ENCODE results near the gene OR2T2.
A peak's percentile ranks its signal among the peaks of the same experiment; 100 is the strongest.
"Not testable (repeated sequence)": the region's sequence is repeated elsewhere in the genome, so short reads cannot be mapped to it uniquely, and the experiment has no call there.

OR2T2 gene

GRCh38 chr1:248433811-248434415 lies 11.5 kb upstream of the OR2T2 start:
- not testable (repeated sequence) for FAIRE-seq; DNase-seq (ENCODE audit: insufficient read length, low spot score)

- not testable (repeated sequence) for FAIRE-seq; DNase-seq (ENCODE audit: insufficient read length, low spot score)
These were observed 10.5 kb upstream of the OR2T2 start for GRCh38 chr1:248434913-248435312.

- not testable (repeated sequence) for FAIRE-seq; DNase-seq (ENCODE audit: insufficient read length, low spot score)
These were observed 9.1 kb upstream of the OR2T2 start for GRCh38 chr1:248436303-248436702.

GRCh38 chr1:248438668-248439067 lies 6.8 kb upstream of the OR2T2 start:
- not testable (repeated sequence) for DNase-seq (ENCODE audit: insufficient read length, low spot score); FAIRE-seq

- not testable (repeated sequence) for FAIRE-seq; DNase-seq (ENCODE audit: insufficient read length, low spot score)
These were observed 6.2 kb upstream of the OR2T2 start for GRCh38 chr1:248439283-248439682.

- not testable (repeated sequence) for FAIRE-seq; DNase-seq (ENCODE audit: insufficient read length, low spot score)
These were observed 2.7 kb upstream of the OR2T2 start for GRCh38 chr1:248442500-248443277.

GRCh38 chr1:248444603-248445002 lies 834 bp upstream of the OR2T2 start:
- DNase-seq (ENCODE audit: insufficient read length, low spot score); FAIRE-seq: not testable (repeated sequence)

- not testable (repeated sequence) for DNase-seq (ENCODE audit: insufficient read length, low spot score); FAIRE-seq
These were observed 3.1 kb downstream of the OR2T2 start for GRCh38 chr1:248448409-248449074.

- peak; percentile 38 for FAIRE-seq
- not testable (repeated sequence) for DNase-seq (ENCODE audit: insufficient read length, low spot score)
These were observed 4.5 kb downstream of the OR2T2 start for GRCh38 chr1:248449821-248450465.

- not testable (repeated sequence) for DNase-seq (ENCODE audit: insufficient read length, low spot score); FAIRE-seq
These were observed 5.2 kb downstream of the OR2T2 start for GRCh38 chr1:248450466-248451145.

- FAIRE-seq; DNase-seq (ENCODE audit: insufficient read length, low spot score): not testable (repeated sequence)
These were observed 8.2 kb downstream of the OR2T2 start for GRCh38 chr1:248453619-248454018.

- FAIRE-seq; DNase-seq (ENCODE audit: insufficient read length, low spot score): not testable (repeated sequence)
These were observed 9.6 kb downstream of the OR2T2 start for GRCh38 chr1:248455045-248455444.

GRCh38 chr1:248456635-248457034 lies 11.2 kb downstream of the OR2T2 start:
- not testable (repeated sequence) for DNase-seq (ENCODE audit: insufficient read length, low spot score); FAIRE-seq

GRCh38 chr1:248459117-248459516 lies 13.7 kb downstream of the OR2T2 start:
- not testable (repeated sequence) for FAIRE-seq; DNase-seq (ENCODE audit: insufficient read length, low spot score)
